ENCODE results near the gene EPB41L3. TPM values are rescaled to one million over a fixed set of nuclear protein-coding genes. Genes with fewer than 3 reads are reported as not detected.

EPB41L3 gene
- total RNA-seq, 1 experiment from 2014 or later, result 20.6 TPM

DNA sequence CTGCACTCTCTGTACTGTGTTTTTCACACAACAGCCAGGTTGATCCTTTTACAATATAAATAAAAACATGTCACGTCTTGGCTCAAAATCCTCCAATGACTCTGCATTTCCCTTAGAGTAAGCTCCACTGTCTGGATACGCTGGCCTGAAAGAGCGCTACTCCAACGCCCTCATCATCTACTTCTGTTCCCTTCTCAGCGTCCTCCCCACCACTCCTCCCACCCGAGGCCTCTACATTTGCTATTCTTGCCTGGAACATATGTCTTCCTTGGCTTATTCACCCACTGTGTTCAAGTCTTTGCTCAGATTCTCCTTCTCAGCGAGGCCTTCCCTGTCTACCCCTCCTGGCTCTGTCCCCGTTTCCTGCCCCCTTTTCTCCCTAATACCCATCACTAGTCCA is 37.6 kb downstream of the EPB41L3 start (continued):
- no peak for TF ChIP-seq ZNF416 (CRISPR knock-in tag; IDR thresholded peaks at IDR 0.05)

GRCh38 chr18:5503740-5504139 is 40.1 kb downstream of the EPB41L3 start:
- ChIA-PET POLR2A (no interaction called here), CTCF (no interaction called here)
- H3K4me1 Mint-ChIP-seq, result no peaks in the 10 kb centered on the region
- H3K27me3 Mint-ChIP-seq (ENCODE audit: low read depth), result no peaks in the 10 kb centered on the region
- no peak overlapping the region for H3K27ac Mint-ChIP-seq
- no peaks in the 10 kb centered on the region for H3K36me3 Mint-ChIP-seq
- H3K9me3 Mint-ChIP-seq, result peaks cover 9% of the 10 kb centered on the region
- TF ChIP-seq MYBL2 (CRISPR knock-in tag; IDR thresholded peaks at IDR 0.05) (no peak), ZNF396 (CRISPR knock-in tag; IDR thresholded peaks at IDR 0.05; ENCODE audit: borderline replicate concordance) (no peak), ZSCAN18 (CRISPR knock-in tag; IDR thresholded peaks at IDR 0.05) (no peak), ZNF263 (CRISPR knock-in tag; IDR thresholded peaks at IDR 0.05; ENCODE audit: low read depth) (no peak), ZNF512 (CRISPR knock-in tag; IDR thresholded peaks at IDR 0.05; ENCODE audit: borderline replicate concordance) (no peak), ZNF416 (CRISPR knock-in tag; IDR thresholded peaks at IDR 0.05) (no peak), ZMAT4 (CRISPR knock-in tag; IDR thresholded peaks at IDR 0.05) (no peak), STAT6 (CRISPR knock-in tag; conservative IDR thresholded peaks at IDR 0.05; ENCODE audit: low read depth) (no peak), FOXP1 (CRISPR knock-in tag; IDR thresholded peaks at IDR 0.05; ENCODE audit: borderline replicate concordance) (no peak)
- TF ChIP-seq, protein P1, sequence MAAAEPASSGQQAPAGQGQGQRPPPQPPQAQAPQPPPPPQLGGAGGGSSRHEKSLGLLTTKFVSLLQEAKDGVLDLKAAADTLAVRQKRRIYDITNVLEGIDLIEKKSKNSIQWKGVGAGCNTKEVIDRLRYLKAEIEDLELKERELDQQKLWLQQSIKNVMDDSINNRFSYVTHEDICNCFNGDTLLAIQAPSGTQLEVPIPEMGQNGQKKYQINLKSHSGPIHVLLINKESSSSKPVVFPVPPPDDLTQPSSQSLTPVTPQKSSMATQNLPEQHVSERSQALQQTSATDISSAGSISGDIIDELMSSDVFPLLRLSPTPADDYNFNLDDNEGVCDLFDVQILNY (CRISPR knock-in tag; IDR thresholded peaks at IDR 0.05), result no peak
- TF ChIP-seq, protein P2, sequence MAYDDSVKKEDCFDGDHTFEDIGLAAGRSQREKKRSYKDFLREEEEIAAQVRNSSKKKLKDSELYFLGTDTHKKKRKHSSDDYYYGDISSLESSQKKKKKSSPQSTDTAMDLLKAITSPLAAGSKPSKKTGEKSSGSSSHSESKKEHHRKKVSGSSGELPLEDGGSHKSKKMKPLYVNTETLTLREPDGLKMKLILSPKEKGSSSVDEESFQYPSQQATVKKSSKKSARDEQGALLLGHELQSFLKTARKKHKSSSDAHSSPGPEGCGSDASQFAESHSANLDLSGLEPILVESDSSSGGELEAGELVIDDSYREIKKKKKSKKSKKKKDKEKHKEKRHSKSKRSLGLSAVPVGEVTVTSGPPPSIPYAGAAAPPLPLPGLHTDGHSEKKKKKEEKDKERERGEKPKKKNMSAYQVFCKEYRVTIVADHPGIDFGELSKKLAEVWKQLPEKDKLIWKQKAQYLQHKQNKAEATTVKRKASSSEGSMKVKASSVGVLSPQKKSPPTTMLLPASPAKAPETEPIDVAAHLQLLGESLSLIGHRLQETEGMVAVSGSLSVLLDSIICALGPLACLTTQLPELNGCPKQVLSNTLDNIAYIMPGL (CRISPR knock-in tag; IDR thresholded peaks at IDR 0.05), result no peak
- TF ChIP-seq, protein P3, sequence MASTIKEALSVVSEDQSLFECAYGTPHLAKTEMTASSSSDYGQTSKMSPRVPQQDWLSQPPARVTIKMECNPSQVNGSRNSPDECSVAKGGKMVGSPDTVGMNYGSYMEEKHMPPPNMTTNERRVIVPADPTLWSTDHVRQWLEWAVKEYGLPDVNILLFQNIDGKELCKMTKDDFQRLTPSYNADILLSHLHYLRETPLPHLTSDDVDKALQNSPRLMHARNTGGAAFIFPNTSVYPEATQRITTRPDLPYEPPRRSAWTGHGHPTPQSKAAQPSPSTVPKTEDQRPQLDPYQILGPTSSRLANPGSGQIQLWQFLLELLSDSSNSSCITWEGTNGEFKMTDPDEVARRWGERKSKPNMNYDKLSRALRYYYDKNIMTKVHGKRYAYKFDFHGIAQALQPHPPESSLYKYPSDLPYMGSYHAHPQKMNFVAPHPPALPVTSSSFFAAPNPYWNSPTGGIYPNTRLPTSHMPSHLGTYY (CRISPR knock-in tag; IDR thresholded peaks at IDR 0.05), result no peak
- TF ChIP-seq, protein P4, sequence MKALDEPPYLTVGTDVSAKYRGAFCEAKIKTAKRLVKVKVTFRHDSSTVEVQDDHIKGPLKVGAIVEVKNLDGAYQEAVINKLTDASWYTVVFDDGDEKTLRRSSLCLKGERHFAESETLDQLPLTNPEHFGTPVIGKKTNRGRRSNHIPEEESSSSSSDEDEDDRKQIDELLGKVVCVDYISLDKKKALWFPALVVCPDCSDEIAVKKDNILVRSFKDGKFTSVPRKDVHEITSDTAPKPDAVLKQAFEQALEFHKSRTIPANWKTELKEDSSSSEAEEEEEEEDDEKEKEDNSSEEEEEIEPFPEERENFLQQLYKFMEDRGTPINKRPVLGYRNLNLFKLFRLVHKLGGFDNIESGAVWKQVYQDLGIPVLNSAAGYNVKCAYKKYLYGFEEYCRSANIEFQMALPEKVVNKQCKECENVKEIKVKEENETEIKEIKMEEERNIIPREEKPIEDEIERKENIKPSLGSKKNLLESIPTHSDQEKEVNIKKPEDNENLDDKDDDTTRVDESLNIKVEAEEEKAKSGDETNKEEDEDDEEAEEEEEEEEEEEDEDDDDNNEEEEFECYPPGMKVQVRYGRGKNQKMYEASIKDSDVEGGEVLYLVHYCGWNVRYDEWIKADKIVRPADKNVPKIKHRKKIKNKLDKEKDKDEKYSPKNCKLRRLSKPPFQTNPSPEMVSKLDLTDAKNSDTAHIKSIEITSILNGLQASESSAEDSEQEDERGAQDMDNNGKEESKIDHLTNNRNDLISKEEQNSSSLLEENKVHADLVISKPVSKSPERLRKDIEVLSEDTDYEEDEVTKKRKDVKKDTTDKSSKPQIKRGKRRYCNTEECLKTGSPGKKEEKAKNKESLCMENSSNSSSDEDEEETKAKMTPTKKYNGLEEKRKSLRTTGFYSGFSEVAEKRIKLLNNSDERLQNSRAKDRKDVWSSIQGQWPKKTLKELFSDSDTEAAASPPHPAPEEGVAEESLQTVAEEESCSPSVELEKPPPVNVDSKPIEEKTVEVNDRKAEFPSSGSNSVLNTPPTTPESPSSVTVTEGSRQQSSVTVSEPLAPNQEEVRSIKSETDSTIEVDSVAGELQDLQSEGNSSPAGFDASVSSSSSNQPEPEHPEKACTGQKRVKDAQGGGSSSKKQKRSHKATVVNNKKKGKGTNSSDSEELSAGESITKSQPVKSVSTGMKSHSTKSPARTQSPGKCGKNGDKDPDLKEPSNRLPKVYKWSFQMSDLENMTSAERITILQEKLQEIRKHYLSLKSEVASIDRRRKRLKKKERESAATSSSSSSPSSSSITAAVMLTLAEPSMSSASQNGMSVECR (CRISPR knock-in tag; IDR thresholded peaks at IDR 0.05; ENCODE audit: borderline replicate concordance), result no peak
- no peak for DNase-seq (ENCODE audit: low spot score)
- no peak overlapping the region for H3K4me3 Mint-ChIP-seq
- ATAC-seq, result no peak
